OCI-LY1 (cell line): ENCODE measurements around the gene KEL.

ENCODE experiments used
- CTCF ChIP-seq: fragments of 200-600 bp; sonication (generic), shearing (Covaris generic); IDR thresholded peaks from 2 replicates; pipeline ENCODE4 v1.5.1; 2017; ENCODE audit warnings: mild to moderate bottlenecking, antibody characterized with exemption, low read length, moderate library complexity, mixed read lengths
- EZH2 ChIP-seq: fragments of 200-600 bp; sonication (generic), shearing (Covaris generic); IDR thresholded peaks from 2 replicates; pipeline ENCODE4 v1.8.0; 2017; ENCODE audit warnings: borderline replicate concordance, mixed run types, mild to moderate bottlenecking, antibody characterized with exemption, low read length, moderate library complexity, mixed read lengths

- TF ChIP-seq CTCF (no peak), EZH2 (no peak)
Observed at GRCh38 chr7:142963993-142964392, 1.8 kb upstream of the KEL start.
